HG02943 (cell line): ENCODE measurements around the gene IFI16.
"Not testable (repeated sequence)": the region's sequence is repeated elsewhere in the genome, so short reads cannot be mapped to it uniquely, and the experiment has no call there.

ENCODE experiments used
- ATAC-seq: cut with Tn5 transposase; IDR thresholded peaks from one replicate; pipeline ENCODE4 v1.9.1; 2021; ENCODE audit warnings: mild to moderate bottlenecking, low read depth, moderate library complexity; ENCODE audit not compliant: unreplicated experiment

Gene IFI16

GRCh38 chr1:159090286-159091179 lies 80.8 kb downstream of the IFI16 start:
- no peak for ATAC-seq

DNA sequence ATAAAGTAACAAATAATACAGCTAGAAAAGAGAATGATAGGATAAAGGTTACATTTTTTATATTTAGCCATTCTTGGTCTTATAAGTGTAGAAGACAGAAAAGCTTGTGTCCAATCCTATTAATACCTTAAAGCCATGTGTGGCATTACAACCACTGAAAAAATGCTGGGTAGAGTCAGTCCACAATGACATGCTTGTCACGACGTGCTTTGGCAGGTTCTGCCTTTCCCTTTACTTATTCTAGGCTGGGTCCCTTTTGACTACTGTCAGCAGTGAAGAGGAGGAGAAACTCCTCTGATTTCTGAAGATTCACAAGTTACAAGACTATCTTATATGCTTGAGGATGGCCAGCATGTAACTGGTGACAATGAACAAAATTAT lies 81.5 kb downstream of the IFI16 start:
- ATAC-seq: no peak

DNA sequence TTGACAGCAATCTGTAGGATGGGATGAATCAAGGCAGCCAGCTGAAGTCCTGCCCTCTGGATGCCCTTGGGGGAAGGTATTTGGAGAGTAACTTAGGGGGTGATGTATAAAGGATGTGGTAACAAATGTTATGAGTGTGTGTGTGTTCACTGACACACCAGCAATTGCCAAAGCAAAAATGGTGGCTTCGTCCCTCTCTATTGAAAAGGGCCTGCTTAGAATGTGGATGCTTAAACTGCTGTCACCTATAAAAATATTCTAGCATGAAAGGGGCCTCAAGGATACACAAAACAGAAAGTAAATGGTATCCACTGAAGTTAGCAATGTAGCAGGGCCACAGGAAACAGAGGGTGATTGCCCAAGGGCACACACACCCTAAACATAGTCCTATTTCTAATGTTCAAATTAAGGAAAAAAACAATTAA lies 81.9 kb downstream of the IFI16 start:
- no peak for ATAC-seq

DNA sequence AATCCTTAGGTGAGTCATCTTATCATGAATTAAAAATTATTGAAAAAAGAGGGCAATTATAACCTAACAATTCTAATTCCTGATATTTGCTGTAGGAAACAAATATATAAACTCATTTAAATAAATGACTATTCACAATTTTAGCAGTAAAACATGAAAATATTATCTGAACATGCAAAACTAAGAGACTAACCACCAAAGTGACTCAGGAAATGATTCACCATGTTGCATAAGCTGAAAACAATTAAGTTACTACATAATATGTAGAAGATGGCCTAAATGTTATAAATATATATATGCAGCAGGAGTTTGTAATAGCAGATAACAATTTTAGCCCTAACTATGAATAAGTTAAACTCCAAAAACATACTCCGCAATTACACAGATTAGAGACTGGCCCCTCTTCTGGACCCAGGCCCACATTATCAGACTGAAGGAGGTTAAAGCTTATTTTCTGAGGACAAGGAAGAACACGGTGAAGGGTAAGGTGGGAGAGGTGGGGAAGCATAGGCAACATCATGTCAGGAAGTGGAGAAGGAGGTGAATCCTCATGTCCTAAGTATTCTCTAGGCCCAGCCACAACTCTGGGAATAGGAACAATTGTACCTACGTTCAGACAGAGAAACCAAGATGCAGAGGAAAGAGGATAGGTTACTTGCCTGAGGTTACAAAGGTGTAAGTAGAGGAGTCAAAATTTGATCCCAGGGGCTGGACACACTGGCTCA lies 82.5 kb downstream of the IFI16 start:
- no peak for ATAC-seq

DNA sequence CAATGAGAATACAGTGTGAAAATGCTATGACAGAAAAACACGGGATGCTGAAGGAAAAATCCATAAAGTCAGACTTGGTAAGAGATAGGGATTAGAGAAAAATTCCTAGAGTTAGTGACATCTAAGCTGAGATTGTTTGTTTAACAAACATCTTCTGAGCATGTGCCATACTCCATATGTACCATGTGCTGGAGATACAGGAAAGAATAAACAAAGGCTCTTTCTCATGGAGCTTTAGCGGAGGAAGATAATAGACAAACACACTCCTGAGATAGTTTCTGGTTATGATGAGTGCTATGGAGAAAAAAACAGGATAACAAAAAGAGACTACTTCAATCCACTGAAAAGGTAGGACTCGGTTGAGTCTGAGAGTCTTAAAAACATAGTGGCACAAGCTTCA lies 88.9 kb downstream of the IFI16 start:
- ATAC-seq: no peak

DNA sequence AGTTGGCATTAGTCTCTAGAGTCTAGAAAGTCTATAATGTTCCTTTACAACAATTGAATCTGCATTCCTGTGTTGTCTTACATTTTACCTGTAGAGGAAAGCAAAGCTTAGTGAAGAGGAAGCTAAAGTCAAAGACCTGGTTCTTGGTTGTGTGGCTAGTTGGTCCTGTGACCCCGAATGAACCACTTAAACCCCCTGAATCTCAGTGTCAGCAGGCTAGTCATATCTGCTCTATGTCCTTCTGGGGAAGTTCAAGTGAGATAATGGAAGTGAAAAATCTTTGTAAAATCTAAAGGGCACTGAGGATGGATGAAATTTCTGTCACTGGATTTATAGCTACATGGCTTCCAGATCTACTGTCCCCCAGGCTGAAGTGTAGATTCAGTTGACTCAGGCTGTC lies 90.9 kb downstream of the IFI16 start:
- ATAC-seq: no peak

- ATAC-seq: not testable (repeated sequence)
These were observed 93.3 kb downstream of the IFI16 start for GRCh38 chr1:159103021-159103420.
